ENCODE results near the gene CCDC24. TPM values are rescaled to one million over a fixed set of nuclear protein-coding genes. Genes with fewer than 3 reads are reported as not detected.
A peak's percentile ranks its signal among the peaks of the same experiment; 100 is the strongest.

Gene CCDC24
- total and polyA plus RNA-seq, 10 donors: 3.3 to 25.9 (median 5.6) TPM

DNA sequence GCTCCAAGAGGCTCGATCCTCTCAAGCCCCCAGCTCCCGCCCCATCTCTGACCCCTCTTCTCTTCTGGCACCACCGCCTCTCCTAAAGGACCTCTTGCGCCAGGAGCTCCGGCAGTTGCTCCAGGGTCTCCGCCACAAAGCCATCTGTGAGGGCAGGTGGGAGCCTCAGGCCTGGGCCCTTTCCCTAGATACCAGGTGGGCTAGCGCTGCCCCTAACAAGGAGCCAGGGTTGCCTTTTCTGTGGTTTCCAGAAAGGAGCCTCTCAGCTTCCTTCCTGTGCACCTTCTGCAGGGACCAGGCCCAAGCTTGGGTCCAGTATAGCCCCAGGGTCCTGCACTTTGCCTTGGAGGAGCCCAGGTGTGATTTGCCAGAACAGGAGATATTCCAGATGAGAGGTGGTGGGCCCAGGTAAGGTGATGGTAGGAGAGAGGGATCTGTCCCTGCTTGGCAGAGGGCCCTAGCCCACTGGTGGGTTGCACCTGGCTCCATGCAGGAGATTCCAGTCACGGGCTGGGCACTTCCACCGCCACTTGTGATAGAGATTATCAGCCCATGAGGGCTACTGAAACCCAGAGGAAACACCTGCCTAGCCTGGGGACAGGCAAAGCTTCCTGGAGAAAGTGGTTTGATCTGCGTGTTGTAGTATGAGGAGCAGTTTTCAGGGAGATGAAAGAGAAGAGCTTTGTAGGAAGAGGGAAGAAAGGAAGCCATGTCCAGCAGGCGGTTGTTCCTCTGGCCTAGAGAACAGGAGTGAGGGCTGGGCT, 1.0 kb downstream of the CCDC24 start:
- peak overlapping the region in 4 of 8 donors; percentile 79 to 84 (median 83) for H3K27ac ChIP-seq
- peak; percentile 75 for DNase-seq
- no peaks in the 10 kb centered on the region for H3K36me3 ChIP-seq
- no peak for TF ChIP-seq POLR2A (IDR thresholded peaks at IDR 0.05)
- TF ChIP-seq, protein P1, sequence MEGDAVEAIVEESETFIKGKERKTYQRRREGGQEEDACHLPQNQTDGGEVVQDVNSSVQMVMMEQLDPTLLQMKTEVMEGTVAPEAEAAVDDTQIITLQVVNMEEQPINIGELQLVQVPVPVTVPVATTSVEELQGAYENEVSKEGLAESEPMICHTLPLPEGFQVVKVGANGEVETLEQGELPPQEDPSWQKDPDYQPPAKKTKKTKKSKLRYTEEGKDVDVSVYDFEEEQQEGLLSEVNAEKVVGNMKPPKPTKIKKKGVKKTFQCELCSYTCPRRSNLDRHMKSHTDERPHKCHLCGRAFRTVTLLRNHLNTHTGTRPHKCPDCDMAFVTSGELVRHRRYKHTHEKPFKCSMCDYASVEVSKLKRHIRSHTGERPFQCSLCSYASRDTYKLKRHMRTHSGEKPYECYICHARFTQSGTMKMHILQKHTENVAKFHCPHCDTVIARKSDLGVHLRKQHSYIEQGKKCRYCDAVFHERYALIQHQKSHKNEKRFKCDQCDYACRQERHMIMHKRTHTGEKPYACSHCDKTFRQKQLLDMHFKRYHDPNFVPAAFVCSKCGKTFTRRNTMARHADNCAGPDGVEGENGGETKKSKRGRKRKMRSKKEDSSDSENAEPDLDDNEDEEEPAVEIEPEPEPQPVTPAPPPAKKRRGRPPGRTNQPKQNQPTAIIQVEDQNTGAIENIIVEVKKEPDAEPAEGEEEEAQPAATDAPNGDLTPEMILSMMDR (IDR thresholded peaks at IDR 0.05 in 8 of 11, conservative IDR thresholded peaks at IDR 0.05 in 3 of 11): no peak
- TF ChIP-seq POLR2AphosphoS5 (IDR thresholded peaks at IDR 0.05): no peak
- no peaks in the 10 kb centered on the region for H3K27me3 ChIP-seq (replicated peaks in 1 of 7)
- intact Hi-C loops (cut with DNase I; ENCODE audit: low total_unique reads): no loop called here
- peaks cover 3 to 46% (median 25%) of the 10 kb centered on the region in 6 donors for H3K4me1 ChIP-seq
- peak overlapping the region; percentile 56 to 91 (median 82) for H3K4me3 ChIP-seq
- no peaks in the 10 kb centered on the region for H3K9me3 ChIP-seq
- WGBS, 5 donors: 36 to 46% (median 45%) methylated on average over 11 of the region's 11 CpGs

DNA sequence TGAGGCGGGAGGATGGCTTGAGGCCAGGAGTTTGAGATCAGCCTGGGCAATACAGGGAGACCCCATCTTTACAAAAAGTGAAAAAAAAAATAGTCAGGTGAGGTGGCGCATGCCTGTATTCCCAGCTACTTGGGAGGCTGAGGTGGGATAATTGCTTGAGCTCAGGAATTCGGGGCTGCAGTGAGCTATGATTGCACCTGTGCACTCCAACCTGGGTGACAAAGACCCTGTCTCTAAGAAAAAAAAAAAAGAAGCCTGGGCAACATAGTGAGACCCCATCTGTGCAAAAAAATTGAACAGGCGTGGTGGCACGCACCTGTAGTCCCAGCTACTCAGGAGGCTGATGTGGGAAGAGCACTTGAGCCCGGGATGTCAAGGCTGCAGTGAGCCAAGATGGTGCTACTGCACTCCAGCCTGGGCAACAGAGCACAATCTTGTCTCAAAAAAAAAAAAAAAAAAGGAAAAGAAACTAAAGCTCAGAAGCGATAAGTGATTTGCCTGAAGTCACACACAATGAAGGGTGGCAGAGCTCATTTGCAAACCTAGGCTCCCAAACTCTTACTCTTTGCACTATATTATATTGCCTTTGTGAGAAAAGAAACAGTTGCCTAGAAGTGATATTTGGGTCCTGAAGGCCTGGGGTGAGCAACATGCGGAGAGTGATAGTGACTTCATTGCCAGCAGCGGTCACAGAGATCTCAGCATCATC, 2.0 kb downstream of the CCDC24 start:
- H3K27me3 ChIP-seq (replicated peaks in 1 of 7): no peaks in the 10 kb centered on the region
- TF ChIP-seq POLR2A (IDR thresholded peaks at IDR 0.05): no peak
- no peak for TF ChIP-seq POLR2AphosphoS5 (IDR thresholded peaks at IDR 0.05)
- TF ChIP-seq, protein P1 (IDR thresholded peaks at IDR 0.05 in 8 of 11, conservative IDR thresholded peaks at IDR 0.05 in 3 of 11): no peak
- 86 to 91% (median 88%) methylated on average over 9 of the region's 9 CpGs for WGBS, 5 donors
- no peaks in the 10 kb centered on the region for H3K9me3 ChIP-seq
- H3K36me3 ChIP-seq: no peaks in the 10 kb centered on the region
- intact Hi-C loops (cut with DNase I; ENCODE audit: low total_unique reads): no loop called here
- H3K27ac ChIP-seq: peak overlapping the region in 2 of 8 donors; percentile 17 to 84
- DNase-seq: no peak
- peaks cover 3 to 46% (median 25%) of the 10 kb centered on the region in 6 donors for H3K4me1 ChIP-seq
- no peak overlapping the region for H3K4me3 ChIP-seq

DNA sequence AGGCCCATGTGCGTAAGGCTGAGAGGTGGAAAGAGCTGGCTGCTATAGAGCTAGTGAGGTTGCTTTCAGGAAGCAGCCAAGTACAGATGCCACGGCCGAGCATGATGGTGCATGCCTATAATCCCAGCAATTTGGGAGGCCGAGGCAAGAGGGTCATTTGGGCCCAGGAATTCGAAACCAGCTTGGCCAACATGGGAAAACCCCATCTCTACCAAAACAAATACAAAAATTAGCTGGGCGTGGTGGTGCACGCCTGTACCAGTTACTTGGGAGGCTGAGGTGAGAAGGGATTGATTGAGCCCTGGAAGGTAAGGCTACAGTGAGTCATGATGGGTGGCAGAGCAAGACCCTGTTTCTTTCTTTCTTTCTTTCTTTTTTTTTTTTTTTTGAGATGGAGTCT, 2.7 kb downstream of the CCDC24 start:
- Histone ChIP-seq H3K9me3 (no peaks in the 10 kb centered on the region), H3K27ac (peak overlapping the region in 2 of 8 donors; percentile 17 to 26), H3K36me3 (no peaks in the 10 kb centered on the region), H3K27me3 (replicated peaks in 1 of 7) (no peaks in the 10 kb centered on the region), H3K4me3 (no peak overlapping the region), H3K4me1 (peaks cover 3 to 46% (median 25%) of the 10 kb centered on the region in 6 donors)
- no peak for DNase-seq
- no peak for TF ChIP-seq POLR2AphosphoS5 (IDR thresholded peaks at IDR 0.05)
- TF ChIP-seq, protein P1 (IDR thresholded peaks at IDR 0.05 in 8 of 11, conservative IDR thresholded peaks at IDR 0.05 in 3 of 11): no peak
- no peak for TF ChIP-seq POLR2A (IDR thresholded peaks at IDR 0.05)
- 81 to 93% (median 87%) methylated on average over 7 of the region's 7 CpGs for WGBS, 5 donors
- intact Hi-C loops (cut with DNase I; ENCODE audit: low total_unique reads): no loop called here
